Measurements from ENCODE around the gene VWDE.
"Not testable (repeated sequence)": the region's sequence is repeated elsewhere in the genome, so short reads cannot be mapped to it uniquely, and the experiment has no call there.

Gene VWDE

DNA sequence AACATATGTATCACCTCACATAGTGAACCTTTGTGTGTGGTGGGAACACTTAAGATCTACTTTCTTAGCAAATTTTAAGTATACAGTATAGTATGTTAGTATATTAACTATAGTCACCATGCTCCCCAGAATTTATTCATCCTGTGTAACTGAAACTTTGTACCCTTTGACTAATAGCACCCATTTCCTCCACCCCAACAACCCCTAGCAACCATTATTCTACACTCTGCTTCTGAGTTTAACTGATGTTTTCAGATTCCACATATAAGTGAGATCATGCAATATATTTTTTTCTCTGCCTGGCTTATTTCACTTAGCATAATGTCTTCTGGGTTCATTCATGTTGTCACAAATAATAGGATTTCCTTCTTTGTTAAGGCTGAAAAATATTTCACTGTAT, 6.9 kb upstream of the VWDE start:
- no peak overlapping the region for H3K4me2 ChIP-seq (ENCODE audit: low read depth, low read length)
- no peaks in the 10 kb centered on the region for H3K4me1 ChIP-seq (ENCODE audit: low read length)
- no peak overlapping the region for H3K27ac ChIP-seq (ENCODE audit: low read length)
- no peak overlapping the region for H3K4me3 ChIP-seq (ENCODE audit: low read length)
- no peak for DNase-seq
- no peaks in the 10 kb centered on the region for H3K27me3 ChIP-seq (replicated peaks; ENCODE audit: insufficient read depth, low read length)
- H3K9me2 ChIP-seq (replicated peaks; ENCODE audit: insufficient read depth, low read length), result no peaks in the 10 kb centered on the region
- TF ChIP-seq EZH2 (optimal IDR thresholded peaks at IDR 0.05; ENCODE audit: low read depth, low read length) (no peak), EZH2phosphoT487 (IDR thresholded peaks at IDR 0.05; ENCODE audit: low read length) (no peak)
- TF ChIP-seq, protein P1, sequence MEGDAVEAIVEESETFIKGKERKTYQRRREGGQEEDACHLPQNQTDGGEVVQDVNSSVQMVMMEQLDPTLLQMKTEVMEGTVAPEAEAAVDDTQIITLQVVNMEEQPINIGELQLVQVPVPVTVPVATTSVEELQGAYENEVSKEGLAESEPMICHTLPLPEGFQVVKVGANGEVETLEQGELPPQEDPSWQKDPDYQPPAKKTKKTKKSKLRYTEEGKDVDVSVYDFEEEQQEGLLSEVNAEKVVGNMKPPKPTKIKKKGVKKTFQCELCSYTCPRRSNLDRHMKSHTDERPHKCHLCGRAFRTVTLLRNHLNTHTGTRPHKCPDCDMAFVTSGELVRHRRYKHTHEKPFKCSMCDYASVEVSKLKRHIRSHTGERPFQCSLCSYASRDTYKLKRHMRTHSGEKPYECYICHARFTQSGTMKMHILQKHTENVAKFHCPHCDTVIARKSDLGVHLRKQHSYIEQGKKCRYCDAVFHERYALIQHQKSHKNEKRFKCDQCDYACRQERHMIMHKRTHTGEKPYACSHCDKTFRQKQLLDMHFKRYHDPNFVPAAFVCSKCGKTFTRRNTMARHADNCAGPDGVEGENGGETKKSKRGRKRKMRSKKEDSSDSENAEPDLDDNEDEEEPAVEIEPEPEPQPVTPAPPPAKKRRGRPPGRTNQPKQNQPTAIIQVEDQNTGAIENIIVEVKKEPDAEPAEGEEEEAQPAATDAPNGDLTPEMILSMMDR (IDR thresholded peaks at IDR 0.05; ENCODE audit: low read length), result no peak
- H2AFZ ChIP-seq (ENCODE audit: low read length), result no peak overlapping the region
- no peak overlapping the region for H3K9ac ChIP-seq (ENCODE audit: low read length)
- no peaks in the 10 kb centered on the region for H4K20me1 ChIP-seq (ENCODE audit: insufficient read depth, low read length)
- H3K9me3 ChIP-seq (replicated peaks; ENCODE audit: insufficient read depth, low read length), result no peaks in the 10 kb centered on the region
- no peaks in the 10 kb centered on the region for H3K36me3 ChIP-seq (replicated peaks; ENCODE audit: insufficient read depth, low read length)
- no peaks in the 10 kb centered on the region for H3K79me2 ChIP-seq (ENCODE audit: low read length)
- H3F3A ChIP-seq (ENCODE audit: insufficient read depth, low read length), result no peaks in the 10 kb centered on the region

DNA sequence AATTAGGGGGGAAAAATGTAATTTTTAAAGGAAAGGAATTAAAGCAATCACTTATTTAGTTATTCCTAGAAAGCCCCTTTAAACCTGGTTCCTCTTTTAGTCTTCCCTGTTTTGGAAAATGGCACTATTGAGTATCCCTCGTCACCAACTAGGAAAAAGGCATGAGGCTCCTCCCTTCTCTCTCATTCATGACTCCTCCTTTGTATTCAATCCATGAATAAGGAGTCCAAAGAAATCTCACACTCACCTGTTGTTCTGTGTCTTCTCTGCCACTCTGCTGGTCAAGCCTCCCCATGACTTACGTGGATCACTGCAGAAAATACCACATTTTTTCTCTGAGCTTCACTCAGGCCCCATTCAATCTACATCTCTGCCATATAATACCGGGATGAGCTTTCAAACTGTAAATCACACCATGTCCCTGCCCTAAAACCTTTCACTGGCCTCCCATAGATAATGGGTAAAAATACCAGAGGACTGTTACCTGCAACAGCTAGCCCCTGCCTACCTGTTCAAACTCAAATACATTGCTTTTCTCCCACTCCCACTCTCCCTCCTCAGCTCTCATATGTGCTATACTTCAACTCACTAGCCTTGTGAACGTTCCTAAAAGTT, 5.5 kb upstream of the VWDE start:
- H3K9ac ChIP-seq (ENCODE audit: low read length), result no peak overlapping the region
- H3K36me3 ChIP-seq (replicated peaks; ENCODE audit: insufficient read depth, low read length), result no peaks in the 10 kb centered on the region
- H3K4me1 ChIP-seq (ENCODE audit: low read length), result no peaks in the 10 kb centered on the region
- no peaks in the 10 kb centered on the region for H3K9me3 ChIP-seq (replicated peaks; ENCODE audit: insufficient read depth, low read length)
- no peaks in the 10 kb centered on the region for H3K27me3 ChIP-seq (replicated peaks; ENCODE audit: insufficient read depth, low read length)
- DNase-seq, result no peak
- no peaks in the 10 kb centered on the region for H3K79me2 ChIP-seq (ENCODE audit: low read length)
- TF ChIP-seq, protein P1 (IDR thresholded peaks at IDR 0.05; ENCODE audit: low read length), result no peak
- TF ChIP-seq EZH2phosphoT487 (IDR thresholded peaks at IDR 0.05; ENCODE audit: low read length) (no peak), EZH2 (optimal IDR thresholded peaks at IDR 0.05; ENCODE audit: low read depth, low read length) (no peak)
- no peak overlapping the region for H2AFZ ChIP-seq (ENCODE audit: low read length)
- no peak overlapping the region for H3K27ac ChIP-seq (ENCODE audit: low read length)
- no peaks in the 10 kb centered on the region for H3F3A ChIP-seq (ENCODE audit: insufficient read depth, low read length)
- no peaks in the 10 kb centered on the region for H3K9me2 ChIP-seq (replicated peaks; ENCODE audit: insufficient read depth, low read length)
- no peaks in the 10 kb centered on the region for H4K20me1 ChIP-seq (ENCODE audit: insufficient read depth, low read length)
- H3K4me2 ChIP-seq (ENCODE audit: low read depth, low read length), result no peak overlapping the region
- H3K4me3 ChIP-seq (ENCODE audit: low read length), result no peak overlapping the region

DNA sequence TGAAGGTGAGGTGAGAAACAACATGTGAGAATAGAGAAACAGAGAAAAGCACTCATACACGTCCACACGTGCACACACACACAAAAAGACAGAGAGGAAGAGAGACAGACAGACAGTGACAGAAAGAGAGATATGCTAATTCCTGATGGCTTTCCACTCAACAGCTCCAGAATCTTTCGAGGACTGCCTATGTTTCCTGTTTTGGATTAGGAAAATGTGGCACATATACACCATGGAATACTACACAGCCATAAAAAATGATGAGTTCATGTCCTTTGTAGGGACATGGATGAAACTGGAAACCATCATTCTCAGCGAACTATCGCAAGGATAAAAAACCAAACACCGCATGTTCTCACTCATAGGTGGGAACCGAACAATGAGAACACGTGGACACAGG, 4.0 kb upstream of the VWDE start:
- H3K27me3 ChIP-seq (replicated peaks; ENCODE audit: insufficient read depth, low read length); H3K9me3 ChIP-seq (replicated peaks; ENCODE audit: insufficient read depth, low read length); H3K36me3 ChIP-seq (replicated peaks; ENCODE audit: insufficient read depth, low read length); DNase-seq; H3K79me2 ChIP-seq (ENCODE audit: low read length); H4K20me1 ChIP-seq (ENCODE audit: insufficient read depth, low read length); H3K9me2 ChIP-seq (replicated peaks; ENCODE audit: insufficient read depth, low read length); H3K4me2 ChIP-seq (ENCODE audit: low read depth, low read length); H3K27ac ChIP-seq (ENCODE audit: low read length); H3K9ac ChIP-seq (ENCODE audit: low read length); H3F3A ChIP-seq (ENCODE audit: insufficient read depth, low read length); H2AFZ ChIP-seq (ENCODE audit: low read length); H3K4me3 ChIP-seq (ENCODE audit: low read length); H3K4me1 ChIP-seq (ENCODE audit: low read length): not testable (repeated sequence)

DNA sequence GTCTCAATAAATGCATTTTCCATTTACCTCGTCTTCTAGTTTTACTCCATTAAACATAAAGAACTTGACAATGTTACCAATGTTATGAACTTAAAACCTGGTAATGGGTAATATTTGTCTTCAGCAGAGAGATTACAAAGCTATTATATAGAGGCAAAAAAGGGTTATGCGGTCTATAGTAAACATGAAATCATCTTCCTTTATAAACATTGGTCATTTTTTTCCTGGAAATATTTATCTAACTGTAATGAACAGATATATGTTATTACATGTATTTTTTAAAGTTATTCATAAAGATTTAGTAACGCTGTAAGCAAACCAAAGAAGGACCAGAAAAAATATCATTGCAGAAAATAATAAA, 1.3 kb downstream of the VWDE start:
- no peak overlapping the region for H3K4me2 ChIP-seq (ENCODE audit: low read depth, low read length)
- H3K79me2 ChIP-seq (ENCODE audit: low read length), result no peaks in the 10 kb centered on the region
- H3K9ac ChIP-seq (ENCODE audit: low read length), result no peak overlapping the region
- DNase-seq, result no peak
- H3K9me2 ChIP-seq (replicated peaks; ENCODE audit: insufficient read depth, low read length), result no peaks in the 10 kb centered on the region
- TF ChIP-seq EZH2phosphoT487 (IDR thresholded peaks at IDR 0.05; ENCODE audit: low read length) (no peak), EZH2 (optimal IDR thresholded peaks at IDR 0.05; ENCODE audit: low read depth, low read length) (no peak)
- TF ChIP-seq, protein P1 (IDR thresholded peaks at IDR 0.05; ENCODE audit: low read length), result no peak
- H3K9me3 ChIP-seq (replicated peaks; ENCODE audit: insufficient read depth, low read length), result no peaks in the 10 kb centered on the region
- H3K27ac ChIP-seq (ENCODE audit: low read length), result no peak overlapping the region
- H3K27me3 ChIP-seq (replicated peaks; ENCODE audit: insufficient read depth, low read length), result no peaks in the 10 kb centered on the region
- H3K36me3 ChIP-seq (replicated peaks; ENCODE audit: insufficient read depth, low read length), result no peaks in the 10 kb centered on the region
- no peak overlapping the region for H3K4me3 ChIP-seq (ENCODE audit: low read length)
- no peak overlapping the region for H2AFZ ChIP-seq (ENCODE audit: low read length)
- H3K4me1 ChIP-seq (ENCODE audit: low read length), result no peaks in the 10 kb centered on the region
- no peaks in the 10 kb centered on the region for H3F3A ChIP-seq (ENCODE audit: insufficient read depth, low read length)
- no peaks in the 10 kb centered on the region for H4K20me1 ChIP-seq (ENCODE audit: insufficient read depth, low read length)
